A549 (cell line): ENCODE data around the gene CACNA1G. TPM values are rescaled to one million over a fixed set of nuclear protein-coding genes. Genes with fewer than 3 reads are reported as not detected.

Experiments used
- ATAC-seq, 2 experiments: fragments of 200-7000 bp in 1 of 2; fragments of >200 bp in 1 of 2; cut with Nextera tagmentation in 1 of 2; cut with Tn5 transposase in 1 of 2; 3 replicates each; pipeline versions ENCODE4 v1.8.0 to v1.9.1; 2018 to 2020; ENCODE audit warnings: mild to moderate bottlenecking in 1 of 2, moderate library complexity in 1 of 2
- CTCF ChIA-PET: fragments of 300-600 bp; sonication (Branson Sonifier 250); formaldehyde crosslinking; extraction: SDS; loops from one replicate; lab custom pipeline; 2021; ENCODE audit warnings: antibody characterized with exemption, inconsistent platforms; lab: Yijun Ruan, JAX
- POLR2A ChIA-PET: fragments of 350-600 bp; formaldehyde crosslinking; extraction: SDS; loops from one replicate; lab custom pipeline; 2021; ENCODE audit warnings: antibody characterized with exemption, inconsistent platforms; lab: Yijun Ruan, JAX
- DNase-seq, 2 experiments: peaks; one replicate each; pipeline versions ENCODE4 v3.0.0 to v3.0.0-alpha.2; 2011 to 2016; ENCODE audit warnings: low read depth in 1 of 2, low spot score in 1 of 2
- FAIRE-seq: peaks from 2 replicates; lab custom pipeline; 2011; peaks lifted over from hg19 to GRCh38; lab: Jason Lieb, UNC
- H3K27ac ChIP-seq, 2 experiments: fragments of >200 bp; sonication (Bioruptor Twin); formaldehyde crosslinking; 3 replicates each; pipeline ENCODE4 v1.5.1; 2016 to 2017
- H3K4me1 ChIP-seq: fragments of >200 bp; sonication (Bioruptor Twin); formaldehyde crosslinking; 3 replicates; pipeline ENCODE4 v1.6.1; 2016
- H3K4me2 ChIP-seq: fragments of >200 bp; sonication (Bioruptor Twin); formaldehyde crosslinking; 3 replicates; pipeline ENCODE4 v1.6.1; 2016
- H3K4me3 ChIP-seq: fragments of >200 bp; sonication (Bioruptor Twin); formaldehyde crosslinking; 3 replicates; pipeline ENCODE4 v1.5.1; 2016
- H3K9me3 ChIP-seq: fragments of >200 bp; sonication (Bioruptor Twin); formaldehyde crosslinking; 3 replicates; pipeline ENCODE4 v1.6.1; 2016
- ATOH8 ChIP-seq: fragments of 250-450 bp; sonication (Bioruptor Pico); IDR thresholded peaks from 2 replicates; pipeline ENCODE4 v1.5.0; 2020; ENCODE audit warnings: low read depth, mild to moderate bottlenecking, moderate library complexity
- BHLHE40 ChIP-seq: IDR thresholded peaks from 2 replicates; pipeline ENCODE4 v1.6.1; 2012; ENCODE audit warnings: low read depth, low read length, inconsistent platforms
- CEBPB ChIP-seq, 2 experiments: fragments of >200 bp in 1 of 2; sonication (Bioruptor Twin) in 1 of 2; formaldehyde crosslinking in 1 of 2; IDR thresholded peaks; 2 replicates each; pipeline ENCODE4 v1.6.1; 2012 to 2016
- CTCF ChIP-seq: fragments of >200 bp; sonication (Bioruptor Twin); formaldehyde crosslinking; IDR thresholded peaks from 3 replicates; pipeline ENCODE4 v1.5.1; 2016
- E2F6 ChIP-seq: IDR thresholded peaks from 2 replicates; pipeline ENCODE4 v1.6.1; 2012; ENCODE audit warnings: low read depth, borderline replicate concordance
- EHMT2 ChIP-seq: fragments of 200-600 bp; sonication (generic); IDR thresholded peaks from 2 replicates; pipeline ENCODE4 v1.6.1; 2016; ENCODE audit warnings: antibody characterized with exemption, low read depth, mild to moderate bottlenecking, moderate library complexity
- EP300 ChIP-seq, 2 experiments: fragments of >200 bp; sonication (Bioruptor Twin); formaldehyde crosslinking; IDR thresholded peaks; 2 replicates in 1 of 2; 3 replicates in 1 of 2; pipeline ENCODE4 v1.6.1; 2016 to 2017
- ESRRA ChIP-seq: fragments of 150-350 bp; IDR thresholded peaks from 2 replicates; pipeline ENCODE4 v1.6.1; 2014; ENCODE audit warnings: mild to moderate bottlenecking, low read length, borderline replicate concordance
- FOSL2 ChIP-seq, 2 experiments: fragments of 450-650 bp in 1 of 2; fragments of >200 bp in 1 of 2; sonication (Bioruptor Twin) in 1 of 2; formaldehyde crosslinking; IDR thresholded peaks; 2 replicates each; pipeline versions ENCODE4 v1.5.0 to v1.6.1; 2016 to 2020; ENCODE audit warnings: mild to moderate bottlenecking in 1 of 2, moderate library complexity in 1 of 2
- FOXS1 ChIP-seq: fragments of 250-450 bp; sonication (Bioruptor Pico); IDR thresholded peaks from 2 replicates; pipeline ENCODE4 v1.5.0; 2020; ENCODE audit warnings: mild to moderate bottlenecking, moderate library complexity
- GATA3 ChIP-seq: IDR thresholded peaks from 2 replicates; pipeline ENCODE4 v1.6.1; 2012; ENCODE audit warnings: borderline replicate concordance
- HMGXB4 ChIP-seq: fragments of 250-450 bp; sonication (Bioruptor Pico); IDR thresholded peaks from 2 replicates; pipeline ENCODE4 v1.5.0; 2021; ENCODE audit warnings: mild to moderate bottlenecking, moderate library complexity, borderline replicate concordance
- HOXB13 ChIP-seq: fragments of 250-450 bp; sonication (Bioruptor Pico); IDR thresholded peaks from 2 replicates; pipeline ENCODE4 v1.5.0; 2020; ENCODE audit warnings: low read depth, mild to moderate bottlenecking, moderate library complexity
- HOXB5 ChIP-seq: fragments of 250-450 bp; sonication (Bioruptor Pico); IDR thresholded peaks from 2 replicates; pipeline ENCODE4 v1.5.0; 2020; ENCODE audit warnings: mild to moderate bottlenecking, moderate library complexity
- JUN ChIP-seq, 2 experiments: fragments of >200 bp; sonication (Bioruptor Twin); formaldehyde crosslinking; IDR thresholded peaks; 2 replicates in 1 of 2; 3 replicates in 1 of 2; pipeline ENCODE4 v1.6.1; 2016 to 2017
- JUNB ChIP-seq: fragments of >200 bp; sonication (Bioruptor Twin); formaldehyde crosslinking; IDR thresholded peaks from 2 replicates; pipeline ENCODE4 v1.6.1; 2016
- MAFK ChIP-seq: fragments of 450-650 bp; IDR thresholded peaks from 2 replicates; pipeline ENCODE4 v1.6.1; 2014; ENCODE audit not compliant: partially characterized antibody
- MAX ChIP-seq: IDR thresholded peaks from 2 replicates; pipeline ENCODE4 v1.6.1; 2012
- MAZ ChIP-seq: fragments of 150-350 bp; IDR thresholded peaks from 2 replicates; pipeline ENCODE4 v1.6.1; 2014; ENCODE audit warnings: antibody characterized with exemption, low read depth, low read length, borderline replicate concordance
- MYC ChIP-seq: IDR thresholded peaks from 2 replicates; pipeline ENCODE4 v1.6.1; 2012; ENCODE audit warnings: mild to moderate bottlenecking, inconsistent platforms, low read length, improper control_type of control experiment, borderline replicate concordance
- NPAS2 ChIP-seq: fragments of 250-450 bp; sonication (Bioruptor Pico); IDR thresholded peaks from 2 replicates; pipeline ENCODE4 v1.8.0; 2022; ENCODE audit warnings: mild to moderate bottlenecking, moderate library complexity, borderline replicate concordance
- PHF8 ChIP-seq: fragments of 200-600 bp; sonication (generic); IDR thresholded peaks from 2 replicates; pipeline ENCODE4 v1.6.1; 2016; ENCODE audit warnings: low read depth, mild to moderate bottlenecking, antibody characterized with exemption, moderate library complexity, borderline replicate concordance
- POLR2AphosphoS2 ChIP-seq: conservative IDR thresholded peaks from 2 replicates; pipeline ENCODE4 v1.6.1; 2012; ENCODE audit warnings: low read length, improper control_type of control experiment, inconsistent platforms
- RCOR1 ChIP-seq: fragments of 150-350 bp; IDR thresholded peaks from 2 replicates; pipeline ENCODE4 v1.6.1; 2014; ENCODE audit warnings: antibody characterized with exemption, low read length, low read depth
- SMC3 ChIP-seq: fragments of >200 bp; sonication (Bioruptor Twin); formaldehyde crosslinking; IDR thresholded peaks from 3 replicates; pipeline ENCODE4 v1.6.1; 2018; ENCODE audit warnings: inconsistent platforms
- TFCP2L1 ChIP-seq: fragments of 250-450 bp; sonication (Bioruptor Pico); IDR thresholded peaks from 2 replicates; pipeline ENCODE4 v1.5.0; 2021; ENCODE audit warnings: mild to moderate bottlenecking
- TP53 ChIP-seq: fragments of 250-450 bp; sonication (Bioruptor Pico); IDR thresholded peaks from 2 replicates; pipeline ENCODE4 v1.5.0; 2021; ENCODE audit warnings: mild to moderate bottlenecking, moderate library complexity
- USF2 ChIP-seq: fragments of 450-650 bp; IDR thresholded peaks from 2 replicates; pipeline ENCODE4 v1.6.1; 2014; ENCODE audit warnings: antibody characterized with exemption
- WGBS: methylation state at CpG from one replicate; pipeline ENCODE4 v1.1.6; 2017; ENCODE audit errors: missing lambda C conversion rate; 5-methylcytosine and 5-hydroxymethylcytosine counted together
- polyA plus RNA-seq, 4 experiments: library from polyadenylated mRNA; depleted of rRNA in 3 of 4; stranded (reverse); fragments of >200 nt; fragmentation: RNase III in 1 of 4; extraction: RNeasy Plus Mini Kit Qiagen cat#74134 plus additional on column Dnase treatment in 1 of 4; gene quantifications; 2 replicates in 3 of 4; 3 replicates in 1 of 4; pipeline ENCODE4 v1.2.3, GENCODE V29; 2011 to 2017

CACNA1G gene
- polyA plus RNA-seq, 2 of the 4 experiments (the other 2 are of a cell fraction): 4.0 to 8.9 TPM

- TF ChIP-seq MAZ: 0 out of 2 replicates have a peak, but pooled peaks have one; percentile 58
- peak; percentile 70; the same call in 1 of the 2 replicates for TF ChIP-seq ATOH8 (CRISPR knock-in tag)
- TF ChIP-seq MYC: peak; percentile 18; the same call in 1 of the 2 replicates
- TF ChIP-seq RCOR1: no peak
- no peak for TF ChIP-seq HMGXB4 (CRISPR knock-in tag)
- peak in 1 of 2 experiments; percentile 83; a peak in 2 of 4 replicates for TF ChIP-seq CEBPB (IDR thresholded peaks at IDR 0.05)
- TF ChIP-seq FOSL2 (IDR thresholded peaks at IDR 0.05): peak; percentile 81
- peak; percentile 96 for TF ChIP-seq FOSL2 (CRISPR knock-in tag; IDR thresholded peaks at IDR 0.05)
Measured at GRCh38 chr17:50638966-50639713, 78.6 kb downstream of the CACNA1G start (continued).

GRCh38 chr17:50640686-50641351 is 80.3 kb downstream of the CACNA1G start:
- Histone ChIP-seq H3K27ac (peak overlapping the region; percentile 99 to 100), H3K4me1 (peaks cover 87% of the 10 kb centered on the region), H3K4me3 (peak overlapping the region; percentile 15; the same call in 1 of the 3 replicates), H3K9me3 (no peaks in the 10 kb centered on the region), H3K4me2 (peak overlapping the region; percentile 92)
- DNase-seq: peak in 1 of 2 experiments; percentile 79
- no peak for ATAC-seq
- POLR2A ChIA-PET: interaction anchor here (0.8 to 8.0 kb wide), 5 partner anchors 11 to 54 kb away, joined by 5 to 237 read pairs (median 65); no protein-coding TSS in a partner anchor
- CTCF ChIA-PET: interaction anchor here (1.0 to 48.0 kb wide), 7 partner anchors 10 to 159 kb away, joined by 3 to 2097 read pairs (median 5); partner anchors contain the start of gene ANKRD40
- 0 out of 2 replicates have a peak, but pooled peaks have one; percentile 34 for TF ChIP-seq MYC
- peak; percentile 70; the same call in 1 of the 2 replicates for TF ChIP-seq E2F6
- TF ChIP-seq NPAS2 (CRISPR knock-in tag): peak; percentile 22; the same call in 1 of the 2 replicates
- 0 out of 2 replicates have a peak, but pooled peaks have one; percentile 48 for TF ChIP-seq FOXS1 (CRISPR knock-in tag)
- TF ChIP-seq TFCP2L1: no peak
- TF ChIP-seq JUNB: 0 out of 2 replicates have a peak, but pooled peaks have one; percentile 27
- no peak; the same call in 1 of the 2 replicates for TF ChIP-seq POLR2AphosphoS2
- TF ChIP-seq USF2: peak; percentile 51; the same call in 1 of the 2 replicates
- TF ChIP-seq TP53 (CRISPR knock-in tag): no peak
- no peak for TF ChIP-seq CTCF
- no peak; the same call in 1 of the 2 replicates for TF ChIP-seq ESRRA
- TF ChIP-seq JUN (IDR thresholded peaks at IDR 0.05): peak in 1 of 2 experiments; percentile 60; a peak in 2 of 5 replicates
- TF ChIP-seq EP300 (IDR thresholded peaks at IDR 0.05): peak in 1 of 2 experiments; percentile 39; a peak in 1 of 5 replicates
- peak; percentile 64 for TF ChIP-seq MAFK
- TF ChIP-seq HOXB5 (CRISPR knock-in tag): peak; percentile 38; the same call in 1 of the 2 replicates
- peak in 1 of 2 experiments; percentile 46; a peak in 1 of 4 replicates for TF ChIP-seq CEBPB (IDR thresholded peaks at IDR 0.05)
- TF ChIP-seq SMC3: peak; percentile 10; the same call in 1 of the 3 replicates
- no peak for TF ChIP-seq FOSL2 (IDR thresholded peaks at IDR 0.05)
- TF ChIP-seq FOSL2 (CRISPR knock-in tag; IDR thresholded peaks at IDR 0.05): peak; percentile 53
- peak; percentile 16; the same call in 1 of the 2 replicates for TF ChIP-seq BHLHE40
- TF ChIP-seq EHMT2: no peak
- TF ChIP-seq MAX: peak; percentile 91
- peak; percentile 29; the same call in 1 of the 2 replicates for TF ChIP-seq GATA3
- 0 out of 2 replicates have a peak, but pooled peaks have one; percentile 51 for TF ChIP-seq HOXB13 (CRISPR knock-in tag)
- no peak for TF ChIP-seq PHF8
- FAIRE-seq: no peak
- WGBS: 31% methylated on average over 12 of the region's 12 CpGs
